Ishikawa (cell line): ENCODE measurements around the gene HOXC10.

ENCODE experiments used
- CEBPB ChIP-seq: IDR thresholded peaks from 2 replicates; pipeline ENCODE4 v1.6.1; 2012
- CREB1 ChIP-seq: IDR thresholded peaks from 2 replicates; pipeline ENCODE4 v1.6.1; 2012; ENCODE audit warnings: low read depth
- EGR1 ChIP-seq: IDR thresholded peaks from 2 replicates; pipeline ENCODE4 v1.6.1; 2012
- EP300 ChIP-seq: IDR thresholded peaks from 2 replicates; pipeline ENCODE4 v1.6.1; 2012; ENCODE audit warnings: borderline replicate concordance
- FOXM1 ChIP-seq: IDR thresholded peaks from 2 replicates; pipeline ENCODE4 v1.6.1; 2012; ENCODE audit warnings: low read depth, borderline replicate concordance
- MAX ChIP-seq: IDR thresholded peaks from 2 replicates; pipeline ENCODE4 v1.6.1; 2012
- NFIC ChIP-seq: IDR thresholded peaks from 2 replicates; pipeline ENCODE4 v1.6.1; 2012
- RAD21 ChIP-seq: IDR thresholded peaks from 2 replicates; pipeline ENCODE4 v1.6.1; 2012; ENCODE audit warnings: low read depth
- REST ChIP-seq: IDR thresholded peaks from 2 replicates; pipeline ENCODE4 v1.6.1; 2012; ENCODE audit warnings: low read depth, mild to moderate bottlenecking
- TAF1 ChIP-seq: IDR thresholded peaks from 2 replicates; pipeline ENCODE4 v1.6.1; 2012; ENCODE audit warnings: low read depth, mild to moderate bottlenecking
- TCF12 ChIP-seq: IDR thresholded peaks from 2 replicates; pipeline ENCODE4 v1.6.1; 2012; ENCODE audit warnings: low read depth
- TEAD4 ChIP-seq: IDR thresholded peaks from 2 replicates; pipeline ENCODE4 v1.6.1; 2012
- USF1 ChIP-seq: IDR thresholded peaks from 2 replicates; pipeline ENCODE4 v1.6.1; 2012
- YY1 ChIP-seq: IDR thresholded peaks from 2 replicates; pipeline ENCODE4 v1.6.1; 2012; ENCODE audit warnings: low read depth
- ZBTB7A ChIP-seq: IDR thresholded peaks from 2 replicates; pipeline ENCODE4 v1.6.1; 2012; ENCODE audit warnings: low read depth

Gene HOXC10

GRCh38 chr12:53977596-53978445 lies 7.1 kb upstream of the HOXC10 start:
- TF ChIP-seq ZBTB7A (no peak), TCF12 (no peak), USF1 (no peak), REST (no peak), CREB1 (no peak), TEAD4 (no peak), CEBPB (no peak)

GRCh38 chr12:53978477-53979356 lies 6.2 kb upstream of the HOXC10 start:
- TF ChIP-seq TAF1, result no peak
- TF ChIP-seq CEBPB, result no peak
- no peak for TF ChIP-seq RAD21
- no peak for TF ChIP-seq TCF12
- TF ChIP-seq REST, result no peak
- TF ChIP-seq CREB1, result no peak
- no peak for TF ChIP-seq YY1
- TF ChIP-seq FOXM1, result no peak
- TF ChIP-seq ZBTB7A, result no peak
- TF ChIP-seq NFIC, result no peak
- TF ChIP-seq EGR1, result no peak
- no peak for TF ChIP-seq EP300
- no peak for TF ChIP-seq MAX
- no peak for TF ChIP-seq USF1
- no peak for TF ChIP-seq TEAD4

GRCh38 chr12:53980104-53980801 lies 4.7 kb upstream of the HOXC10 start:
- TF ChIP-seq RAD21, result no peak
- TF ChIP-seq CEBPB, result no peak
- TF ChIP-seq EGR1, result no peak
- TF ChIP-seq YY1, result no peak
- no peak for TF ChIP-seq MAX
- TF ChIP-seq NFIC, result no peak
- no peak for TF ChIP-seq ZBTB7A
- no peak for TF ChIP-seq EP300
- TF ChIP-seq TAF1, result no peak
- TF ChIP-seq TEAD4, result no peak
- no peak for TF ChIP-seq FOXM1
- no peak for TF ChIP-seq REST
- TF ChIP-seq CREB1, result no peak
- no peak for TF ChIP-seq USF1
- TF ChIP-seq TCF12, result no peak
